CD4-positive, alpha-beta T cell (primary cell): Measurements from ENCODE around the gene FHL5. TPM values are rescaled to one million over a fixed set of nuclear protein-coding genes. Genes with fewer than 3 reads are reported as not detected.

ENCODE experiments used
- ATAC-seq: fragments of 200-7000 bp; cut with Tn5 transposase; one replicate; pipeline ENCODE4 v1.10.0; 2022; ENCODE audit warnings: mild to moderate bottlenecking; ENCODE audit not compliant: poor library complexity
- CTCF ChIA-PET: fragments of 350-600 bp; sonication (Branson Sonifier 250); formaldehyde crosslinking; loops from one replicate; lab custom pipeline; 2021; ENCODE audit warnings: antibody characterized with exemption, inconsistent platforms; lab: Charles Lee
- POLR2A ChIA-PET: fragments of 350-600 bp; sonication (Branson Sonifier 250); formaldehyde crosslinking; loops from one replicate; lab custom pipeline; 2021; ENCODE audit warnings: antibody characterized with exemption, inconsistent platforms; lab: Charles Lee
- DNase-seq, 14 experiments: peaks; one replicate each; pipeline ENCODE4 v3.0.0-alpha.2; 2013 to 2020; ENCODE audit warnings: mixed read lengths in 2 of 14
- H3K27ac ChIP-seq, 2 donors: one replicate each; pipeline versions ENCODE4 v1.5.1 to v1.7.0; 2013; ENCODE audit warnings: low read length in 2 of 2, low read depth in 1 of 2, mild to moderate bottlenecking in 1 of 2
- H3K27me3 ChIP-seq, 2 experiments: 1 replicate in 1 of 2; 2 replicates in 1 of 2; pipeline versions ENCODE4 v1.6.1 to v1.7.0; 2013; ENCODE audit warnings: low read length in 2 of 2, control low read depth in 1 of 2, mild to moderate bottlenecking in 1 of 2, moderate library complexity in 1 of 2; ENCODE audit not compliant: insufficient read depth in 2 of 2, control insufficient read depth in 1 of 2
- H3K36me3 ChIP-seq: one replicate; pipeline ENCODE4 v1.6.1; 2013; ENCODE audit warnings: low read length, control low read depth; ENCODE audit not compliant: insufficient read depth
- H3K4me1 ChIP-seq: one replicate; pipeline ENCODE4 v1.6.1; 2013; ENCODE audit warnings: low read length, control low read depth; ENCODE audit not compliant: insufficient read depth
- H3K4me3 ChIP-seq: one replicate; pipeline ENCODE4 v1.5.1; 2013; ENCODE audit warnings: mild to moderate bottlenecking, low read length, moderate library complexity
- H3K9me3 ChIP-seq, 2 experiments: 1 replicate in 1 of 2; 2 replicates in 1 of 2; pipeline versions ENCODE4 v1.6.1 to v1.7.0; 2013; ENCODE audit warnings: low read length in 2 of 2, mild to moderate bottlenecking in 2 of 2, control low read depth in 1 of 2, moderate library complexity in 1 of 2; ENCODE audit not compliant: control insufficient read depth in 1 of 2, insufficient read depth in 1 of 2
- H3K27ac Mint-ChIP-seq: one replicate; pipeline ENCODE4 v1.8.0; 2020; ENCODE audit warnings: mixed read lengths
- H3K27me3 Mint-ChIP-seq: one replicate; pipeline ENCODE4 v1.8.0; 2021; ENCODE audit warnings: mixed read lengths
- H3K36me3 Mint-ChIP-seq: one replicate; pipeline ENCODE4 v1.8.0; 2021; ENCODE audit warnings: low read depth, mixed read lengths
- H3K4me1 Mint-ChIP-seq: one replicate; pipeline ENCODE4 v1.8.0; 2021; ENCODE audit warnings: low read depth, mixed read lengths
- H3K4me3 Mint-ChIP-seq: one replicate; pipeline ENCODE4 v1.8.0; 2020; ENCODE audit warnings: mild to moderate bottlenecking, mixed read lengths
- H3K9me3 Mint-ChIP-seq: one replicate; pipeline ENCODE4 v1.8.0; 2020; ENCODE audit warnings: mixed read lengths
- CTCF ChIP-seq: fragments of 200-600 bp; IDR thresholded peaks from one replicate; pipeline ENCODE4 v1.8.0; 2022; ENCODE audit warnings: antibody characterized with exemption, mild to moderate bottlenecking
- intact Hi-C, 2 experiments: fragments of 100-400 bp; cut with DNase I in 1 of 2; cut with micrococcal nuclease in 1 of 2; formaldehyde crosslinking; loops; one replicate each; pipeline versions ENCODE4 v1.15.1 to v1.9.0; 2023 to 2025; cut with DNase I, micrococcal nuclease
- total RNA-seq, 174 experiments: library from RNA in 2 of 174; stranded (reverse) in 2 of 174; gene quantifications; one replicate each; pipeline ENCODE4 v1.2.3 and lab custom pipeline; 2021 to 2026

The FHL5 gene
- total RNA-seq, 2 experiments from 2014 or later = not detected

GRCh38 chr6:96521644-96522464 is 41.1 kb upstream of the FHL5 start, which contains the start of gene UFL1:
TSS of gene UFL1 (plus strand) at chr6:96521806. CDS start at chr6:96521874, 68 bp downstream.
- POLR2A ChIA-PET = interaction anchor here (0.6 to 3.7 kb wide), 15 partner anchors 8 to 945 kb away, joined by 3 to 54 read pairs (median 4); partner anchors contain the start of genes GPR63, KLHL32, MANEA and MMS22L
- Histone ChIP-seq H3K27ac (peak within 1 kb of the TSS; percentile 98), H3K4me1 (peaks cover 11% of the 10 kb centered on the region), H3K4me3 (peak within 1 kb of the TSS; percentile 91), H3K27me3 (no peaks in the 10 kb centered on the region), H3K9me3 (no peaks in the 10 kb centered on the region), H3K36me3 (peaks cover 16% of the 10 kb centered on the region)
- DNase-seq = peak; percentile 90 to 98 (median 93)
- H3K36me3 Mint-ChIP-seq = peaks cover 36% of the 10 kb centered on the region
- ATAC-seq = peak; percentile 89
- H3K27ac Mint-ChIP-seq = peak within 1 kb of the TSS; percentile 100
- intact Hi-C loops = loop anchor here (1.0 to 10.0 kb wide), 7 partner anchors 22 to 945 kb away; partner anchors contain the start of genes KLHL32 (in 2 of the 2), GPR63 (in 1 of the 2), MANEA (in 1 of the 2) and NDUFAF4 (in 1 of the 2)
- H3K4me1 Mint-ChIP-seq = peaks cover 52% of the 10 kb centered on the region
- peak within 1 kb of the TSS; percentile 100 for H3K4me3 Mint-ChIP-seq
- no peak for TF ChIP-seq CTCF
- H3K27me3 Mint-ChIP-seq = no peaks in the 10 kb centered on the region
- CTCF ChIA-PET = no interaction called here
- H3K9me3 Mint-ChIP-seq = no peaks in the 10 kb centered on the region

- H3K4me1 ChIP-seq = peaks cover 11% of the 10 kb centered on the region
- Mint-ChIP-seq H3K4me1 (peaks cover 56% of the 10 kb centered on the region), H3K4me3 (peak overlapping the region; percentile 100), H3K36me3 (peaks cover 43% of the 10 kb centered on the region), H3K27ac (peak overlapping the region; percentile 100), H3K27me3 (no peaks in the 10 kb centered on the region), H3K9me3 (no peaks in the 10 kb centered on the region)
- POLR2A ChIA-PET = interaction anchor here (0.6 to 3.7 kb wide), 13 partner anchors 8 to 946 kb away, joined by 3 to 54 read pairs (median 4); partner anchors contain the start of genes GPR63, KLHL32, MANEA and MMS22L
- no peak for TF ChIP-seq CTCF
- peak overlapping the region; percentile 91 for H3K4me3 ChIP-seq
- H3K27ac ChIP-seq = peak overlapping the region; percentile 98
- peak in 6 of 14 experiments; percentile 3 to 60 (median 40) for DNase-seq
- peak; percentile 8 for ATAC-seq
- peaks cover 23% of the 10 kb centered on the region for H3K36me3 ChIP-seq
- intact Hi-C loops = loop anchor here (1.0 to 10.0 kb wide), 4 partner anchors 312 to 945 kb away; partner anchors contain the start of genes GPR63 (in 1 of the 2), KLHL32 (in 1 of the 2), MANEA (in 1 of the 2) and NDUFAF4 (in 1 of the 2)
- CTCF ChIA-PET = no interaction called here
- H3K27me3 ChIP-seq = no peaks in the 10 kb centered on the region
- H3K9me3 ChIP-seq = no peaks in the 10 kb centered on the region
Measured at GRCh38 chr6:96522465-96523009, 40.4 kb upstream of the FHL5 start.

GRCh38 chr6:96528193-96528592 is 34.7 kb upstream of the FHL5 start:
- DNase-seq (no peak), ATAC-seq (no peak)
- Histone ChIP-seq H3K4me3 (no peak overlapping the region), H3K36me3 (peaks cover 75% of the 10 kb centered on the region), H3K27ac (no peak overlapping the region), H3K27me3 (no peaks in the 10 kb centered on the region), H3K9me3 (no peaks in the 10 kb centered on the region), H3K4me1 (no peaks in the 10 kb centered on the region)
- H3K27me3 Mint-ChIP-seq = no peaks in the 10 kb centered on the region
- peaks cover 75% of the 10 kb centered on the region for H3K36me3 Mint-ChIP-seq
- H3K4me3 Mint-ChIP-seq = no peak overlapping the region
- H3K27ac Mint-ChIP-seq = no peak overlapping the region
- no peaks in the 10 kb centered on the region for H3K9me3 Mint-ChIP-seq
- ChIA-PET CTCF (no interaction called here), POLR2A (interaction anchor here (0.9 kb wide), 1 partner anchor 29 kb away, joined by 4 read pairs; no protein-coding TSS in a partner anchor)
- no peak for TF ChIP-seq CTCF
- peaks cover 60% of the 10 kb centered on the region for H3K4me1 Mint-ChIP-seq
- intact Hi-C loops = loop anchor here in 1 of 2 experiments (5.0 to 10.0 kb wide), 2 partner anchors 307 to 749 kb away; partner anchors contain the start of gene GPR63
